AG04449 (cell line): Measurements from ENCODE around the gene KIAA0232.

ENCODE experiments used
- CTCF ChIA-PET: fragments of 350-600 bp; formaldehyde crosslinking; extraction: SDS; loops from one replicate; lab custom pipeline; 2021; ENCODE audit warnings: antibody characterized with exemption; lab: Yijun Ruan, JAX
- POLR2A ChIA-PET: fragments of 400-600, 350-600 bp; formaldehyde crosslinking; extraction: SDS; loops from one replicate; lab custom pipeline; 2020; ENCODE audit warnings: antibody characterized with exemption, inconsistent platforms; lab: Yijun Ruan, JAX
- DNase-seq: peaks from one replicate; pipeline ENCODE4 v3.0.0-alpha.2; 2010; ENCODE audit warnings: low read depth, low spot score
- H3K4me3 ChIP-seq: 2 replicates; pipeline ENCODE4 v1.5.1; 2011; ENCODE audit warnings: low read depth, mild to moderate bottlenecking, control low read depth, low read length
- CTCF ChIP-seq: IDR thresholded peaks from one replicate; pipeline ENCODE4 v1.5.1; 2011; ENCODE audit warnings: mild to moderate bottlenecking, moderate library complexity, low read length, control low read depth, inconsistent platforms; ENCODE audit not compliant: insufficient read depth; ENCODE audit errors: missing control alignments

Gene KIAA0232

GRCh38 chr4:6815029-6815836 lies 32.7 kb downstream of the KIAA0232 start:
- CTCF ChIA-PET, result interaction anchor here (0.7 to 1.0 kb wide), 2 partner anchors 58 to 96 kb away, joined by 3 read pairs; no protein-coding TSS in a partner anchor
- H3K4me3 ChIP-seq, result no peak overlapping the region
- no peak for TF ChIP-seq CTCF
- no peak for DNase-seq
- POLR2A ChIA-PET, result no interaction called here

GRCh38 chr4:6819295-6819694 lies 36.8 kb downstream of the KIAA0232 start:
- ChIA-PET POLR2A (no interaction called here), CTCF (no interaction called here)
- no peak for TF ChIP-seq CTCF
- H3K4me3 ChIP-seq, result no peak overlapping the region
- no peak for DNase-seq

GRCh38 chr4:6820695-6821094 lies 38.2 kb downstream of the KIAA0232 start:
- CTCF ChIA-PET, result no interaction called here

GRCh38 chr4:6824071-6824470 lies 41.5 kb downstream of the KIAA0232 start:
- CTCF ChIA-PET, result interaction anchor here (0.8 to 1.0 kb wide), 4 partner anchors 9 to 50 kb away, joined by 3 to 4 read pairs (median 3); no protein-coding TSS in a partner anchor
- TF ChIP-seq CTCF, result no peak
- no peak overlapping the region for H3K4me3 ChIP-seq
- POLR2A ChIA-PET, result no interaction called here
- no peak for DNase-seq

More at GRCh38 chr4:6820695-6821094, 38.2 kb downstream of the KIAA0232 start:
- TF ChIP-seq CTCF, result no peak
- no peak overlapping the region for H3K4me3 ChIP-seq
- DNase-seq, result no peak
- POLR2A ChIA-PET, result no interaction called here

- no peak for TF ChIP-seq CTCF
- H3K4me3 ChIP-seq, result no peak overlapping the region
- CTCF ChIA-PET, result interaction anchor here (1.0 to 2.3 kb wide), 4 partner anchors 8 to 49 kb away, joined by 3 to 12 read pairs (median 4); no protein-coding TSS in a partner anchor
- no peak for DNase-seq
- POLR2A ChIA-PET, result no interaction called here
Observed at GRCh38 chr4:6824772-6825402, 42.4 kb downstream of the KIAA0232 start.

- DNase-seq, result no peak
- no peak overlapping the region for H3K4me3 ChIP-seq
- no peak for TF ChIP-seq CTCF
- ChIA-PET CTCF (interaction anchor here (2.3 kb wide), 1 partner anchor 48 kb away, joined by 12 read pairs; no protein-coding TSS in a partner anchor), POLR2A (no interaction called here)
Observed at GRCh38 chr4:6825403-6825802, 42.9 kb downstream of the KIAA0232 start.
